Right atrium auricular region (tissue), 2 donors: Measurements from ENCODE around the gene UCP3. TPM values are rescaled to one million over a fixed set of nuclear protein-coding genes. Genes with fewer than 3 reads are reported as not detected.

Experiments
- DNase-seq: peaks from one replicate; pipeline ENCODE4 v3.0.0-alpha.2; 2019; ENCODE audit warnings: low spot score
- H3K27ac ChIP-seq, 2 donors: fragments of 200-600 bp; sonication (generic); 1 replicate in 1 of 2; 2 replicates in 1 of 2; pipeline ENCODE4 v1.5.1; 2016 to 2019
- H3K27me3 ChIP-seq, 2 donors: fragments of 200-600 bp; sonication (generic); one replicate each; pipeline versions ENCODE4 v1.5.1 to v1.6.0; 2017 to 2019
- H3K36me3 ChIP-seq: fragments of 200-600 bp; sonication (generic); one replicate; pipeline ENCODE4 v1.5.1; 2016
- H3K4me1 ChIP-seq, 2 donors: fragments of 200-600 bp; sonication (generic); one replicate each; pipeline versions ENCODE4 v1.5.1 to v1.6.0; 2017 to 2019
- H3K4me3 ChIP-seq, 2 donors: fragments of 200-600 bp; sonication (generic); 1 replicate in 1 of 2; 2 replicates in 1 of 2; pipeline ENCODE4 v1.5.1; 2017 to 2019; ENCODE audit warnings: mild to moderate bottlenecking in 1 of 2, moderate library complexity in 1 of 2
- H3K9me3 ChIP-seq, 2 donors: fragments of 200-600 bp; sonication (generic); one replicate each; pipeline ENCODE4 v1.5.1; 2019
- total RNA-seq, 2 donors: library from RNA; depleted of rRNA; stranded (reverse); fragments of >200 nt; gene quantifications; one replicate each; pipeline ENCODE4 v1.1.0, GENCODE V29; 2016
- TF ChIP-seq, protein P1 (sequence below), 2 donors: fragments of 200-600 bp; sonication (generic); IDR thresholded peaks; one replicate each; pipeline ENCODE4 v1.5.1; 2019; ENCODE audit warnings: antibody characterized with exemption in 2 of 2

The UCP3 gene
- total RNA-seq, 2 donors from 2014 or later = 0.37 to 1.1 TPM

DNA sequence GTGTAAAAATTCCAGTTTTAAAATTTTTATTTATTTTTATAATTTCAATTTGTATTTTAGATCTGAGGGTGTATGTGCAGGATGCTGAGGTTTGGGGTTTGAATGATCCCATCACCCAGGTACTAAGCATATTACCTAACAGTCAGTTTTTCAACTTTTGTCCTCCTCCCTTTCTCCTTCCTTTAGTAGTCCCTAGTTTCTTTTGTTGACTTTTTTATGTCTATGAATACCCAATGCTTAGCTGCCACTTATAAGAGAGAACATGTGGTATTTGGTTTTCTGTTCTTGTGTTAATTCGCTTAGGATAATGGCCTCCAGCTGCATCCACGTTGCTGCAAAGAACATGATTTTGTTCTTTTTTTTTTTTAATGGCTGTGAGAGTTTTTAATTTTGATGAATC lies 35.7 kb upstream of the UCP3 start:
- Histone ChIP-seq H3K27ac (no peak overlapping the region), H3K9me3 (no peaks in the 10 kb centered on the region), H3K27me3 (no peaks in the 10 kb centered on the region), H3K4me3 (no peak overlapping the region), H3K36me3 (peaks cover 31% of the 10 kb centered on the region), H3K4me1 (no peaks in the 10 kb centered on the region)
- TF ChIP-seq, protein P1, sequence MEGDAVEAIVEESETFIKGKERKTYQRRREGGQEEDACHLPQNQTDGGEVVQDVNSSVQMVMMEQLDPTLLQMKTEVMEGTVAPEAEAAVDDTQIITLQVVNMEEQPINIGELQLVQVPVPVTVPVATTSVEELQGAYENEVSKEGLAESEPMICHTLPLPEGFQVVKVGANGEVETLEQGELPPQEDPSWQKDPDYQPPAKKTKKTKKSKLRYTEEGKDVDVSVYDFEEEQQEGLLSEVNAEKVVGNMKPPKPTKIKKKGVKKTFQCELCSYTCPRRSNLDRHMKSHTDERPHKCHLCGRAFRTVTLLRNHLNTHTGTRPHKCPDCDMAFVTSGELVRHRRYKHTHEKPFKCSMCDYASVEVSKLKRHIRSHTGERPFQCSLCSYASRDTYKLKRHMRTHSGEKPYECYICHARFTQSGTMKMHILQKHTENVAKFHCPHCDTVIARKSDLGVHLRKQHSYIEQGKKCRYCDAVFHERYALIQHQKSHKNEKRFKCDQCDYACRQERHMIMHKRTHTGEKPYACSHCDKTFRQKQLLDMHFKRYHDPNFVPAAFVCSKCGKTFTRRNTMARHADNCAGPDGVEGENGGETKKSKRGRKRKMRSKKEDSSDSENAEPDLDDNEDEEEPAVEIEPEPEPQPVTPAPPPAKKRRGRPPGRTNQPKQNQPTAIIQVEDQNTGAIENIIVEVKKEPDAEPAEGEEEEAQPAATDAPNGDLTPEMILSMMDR (IDR thresholded peaks at IDR 0.05) = no peak
- DNase-seq = no peak

DNA sequence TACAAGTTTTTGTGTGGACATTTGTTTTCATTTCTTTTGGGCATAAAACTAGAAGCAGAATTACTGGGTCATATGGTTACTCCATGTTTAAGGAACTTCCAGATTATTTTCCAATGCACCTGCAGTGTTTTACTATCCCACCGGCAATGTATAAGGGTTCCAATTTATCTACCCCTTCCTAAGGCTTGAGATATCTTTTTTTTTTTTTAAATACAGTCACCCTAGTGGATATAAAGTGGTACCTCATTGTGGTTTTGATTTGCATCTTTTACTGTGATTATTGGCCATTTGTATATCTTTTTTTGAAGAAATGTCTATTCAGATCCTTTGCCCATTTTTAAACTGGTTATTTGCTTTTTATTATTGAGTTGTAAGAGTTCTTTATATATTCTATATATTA lies 34.6 kb upstream of the UCP3 start:
- Histone ChIP-seq H3K27ac (no peak overlapping the region), H3K36me3 (peaks cover 29% of the 10 kb centered on the region), H3K4me3 (no peak overlapping the region), H3K4me1 (no peaks in the 10 kb centered on the region), H3K27me3 (no peaks in the 10 kb centered on the region), H3K9me3 (no peaks in the 10 kb centered on the region)
- no peak for DNase-seq
- TF ChIP-seq, protein P1 (IDR thresholded peaks at IDR 0.05) = no peak

DNA sequence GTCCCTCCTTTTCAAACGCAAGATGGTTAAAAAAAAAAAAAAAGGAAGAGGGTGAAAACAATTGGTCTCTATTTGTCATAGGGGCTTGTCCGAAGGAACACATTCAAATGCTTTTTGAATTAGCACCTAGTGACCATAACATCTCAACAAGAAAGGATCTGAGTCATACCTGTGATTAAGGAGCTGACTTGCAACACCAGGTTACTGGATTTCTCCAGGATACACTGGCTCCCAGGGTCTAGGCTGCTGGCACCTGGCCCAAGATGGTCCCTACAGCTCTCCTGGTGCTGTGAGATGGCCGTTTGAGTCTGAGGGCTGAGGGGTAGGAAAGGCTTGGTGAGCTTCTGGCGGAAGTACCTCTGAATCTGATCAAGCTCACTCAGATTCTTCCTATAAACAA lies 28.4 kb upstream of the UCP3 start:
- DNase-seq = no peak
- Histone ChIP-seq H3K36me3 (peaks cover 48% of the 10 kb centered on the region), H3K27ac (no peak overlapping the region), H3K4me3 (no peak overlapping the region), H3K4me1 (no peaks in the 10 kb centered on the region), H3K9me3 (no peaks in the 10 kb centered on the region), H3K27me3 (no peaks in the 10 kb centered on the region)
- TF ChIP-seq, protein P1 (IDR thresholded peaks at IDR 0.05) = no peak

DNA sequence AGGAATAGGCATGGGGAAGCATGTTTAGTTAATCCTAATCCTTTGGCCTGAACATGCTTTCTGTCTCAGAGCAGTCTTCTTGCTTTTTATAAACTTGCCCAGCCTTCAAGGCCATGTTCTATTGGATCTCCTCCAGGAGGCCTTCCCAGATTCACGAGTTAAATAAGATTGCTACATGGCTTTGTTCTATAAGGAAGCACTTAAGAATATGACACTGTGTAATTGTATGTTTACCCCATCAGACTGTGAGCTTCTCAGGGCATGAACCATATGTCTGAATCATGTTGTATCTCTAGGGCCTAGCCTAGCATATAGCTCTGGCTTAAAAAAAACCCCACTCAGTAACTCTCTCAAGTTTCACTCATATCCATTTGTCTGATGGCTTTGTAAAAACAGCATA lies 26.4 kb upstream of the UCP3 start:
- H3K36me3 ChIP-seq = peaks cover 38% of the 10 kb centered on the region
- no peaks in the 10 kb centered on the region for H3K9me3 ChIP-seq
- no peak for DNase-seq
- TF ChIP-seq, protein P1 (IDR thresholded peaks at IDR 0.05) = no peak
- no peak overlapping the region for H3K4me3 ChIP-seq
- no peak overlapping the region for H3K27ac ChIP-seq
- H3K4me1 ChIP-seq = no peaks in the 10 kb centered on the region
- no peaks in the 10 kb centered on the region for H3K27me3 ChIP-seq

DNA sequence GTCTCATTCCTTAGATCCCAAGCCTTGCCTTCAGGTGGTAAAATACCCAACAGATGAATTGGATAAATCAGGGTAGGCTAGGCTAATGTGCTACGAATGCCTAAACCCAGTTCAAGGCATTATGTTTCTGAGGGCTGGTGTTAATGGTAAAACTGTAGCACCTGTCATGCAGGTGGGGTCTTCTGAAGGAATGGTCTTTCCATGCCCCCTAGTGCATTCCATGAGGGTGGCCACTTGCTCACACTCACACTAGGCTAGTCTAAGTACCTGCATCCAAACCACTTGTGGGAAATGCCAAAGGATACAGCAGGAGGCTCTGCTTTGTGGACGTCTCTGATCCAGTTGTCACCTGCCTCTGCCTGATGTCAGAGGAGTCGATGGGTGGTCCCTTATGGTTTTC lies 24.2 kb upstream of the UCP3 start:
- TF ChIP-seq, protein P1 (IDR thresholded peaks at IDR 0.05) = no peak
- DNase-seq = no peak
- Histone ChIP-seq H3K9me3 (no peaks in the 10 kb centered on the region), H3K27ac (no peak overlapping the region), H3K27me3 (no peaks in the 10 kb centered on the region), H3K4me3 (no peak overlapping the region), H3K4me1 (no peaks in the 10 kb centered on the region), H3K36me3 (peaks cover 38% of the 10 kb centered on the region)
